ENCODE data around the gene RECK.

DNA sequence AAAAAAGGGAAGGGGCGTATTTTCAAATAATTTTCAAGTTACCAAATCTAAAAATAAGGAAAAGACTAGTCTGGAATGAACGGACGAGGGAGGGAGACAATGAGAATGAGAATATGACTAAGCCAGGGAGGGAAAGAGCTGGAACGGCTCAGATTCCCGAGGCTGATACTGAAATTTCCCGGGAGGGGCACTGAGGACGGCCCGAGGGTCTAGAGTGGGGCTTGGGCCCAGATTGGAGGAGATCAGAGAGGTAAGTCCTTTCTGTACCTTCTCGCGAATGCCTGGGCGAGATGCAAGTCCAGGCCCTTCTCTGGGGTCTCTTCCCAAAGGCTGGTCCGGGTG lies 129.1 kb downstream of the RECK start:
- TF ChIP-seq POLR2A (IDR thresholded peaks at IDR 0.05) (no peak), EP300 (IDR thresholded peaks at IDR 0.05) (no peak)

All from tibial nerve (tissue), 3 donors.